Ramos (cell line): ENCODE data around the gene CCDC50.

Experiments
- in situ Hi-C: fragments of 300-500 bp; cut with MboI; formaldehyde crosslinking; loops from one replicate; pipeline ENCODE4 v1.14.3; 2022; ENCODE audit warnings: low sequenced_read_pairs; ENCODE audit not compliant: unreplicated experiment

CCDC50 gene

GRCh38 chr3:191414286-191414685 is 85.1 kb downstream of the CCDC50 start:
- in situ Hi-C loops: no loop called here

- in situ Hi-C loops: loop anchor here (5.0 kb wide), 1 partner anchor 1023 kb away; no protein-coding TSS in a partner anchor
These were observed 85.5 kb downstream of the CCDC50 start for GRCh38 chr3:191414732-191415131.

GRCh38 chr3:191415566-191415965 is 86.4 kb downstream of the CCDC50 start:
- in situ Hi-C loops: loop anchor here (5.0 kb wide), 1 partner anchor 1022 kb away; no protein-coding TSS in a partner anchor

- in situ Hi-C loops: loop anchor here (5.0 kb wide), 1 partner anchor 1020 kb away; no protein-coding TSS in a partner anchor
These were observed 88.2 kb downstream of the CCDC50 start for GRCh38 chr3:191417457-191417729.

- in situ Hi-C loops: no loop called here
These were observed 91.6 kb downstream of the CCDC50 start for GRCh38 chr3:191420771-191421170.

GRCh38 chr3:191424881-191425280 is 95.7 kb downstream of the CCDC50 start:
- in situ Hi-C loops: no loop called here

GRCh38 chr3:191425322-191425734 is 96.1 kb downstream of the CCDC50 start:
- in situ Hi-C loops: no loop called here

GRCh38 chr3:191426311-191426710 is 97.1 kb downstream of the CCDC50 start:
- in situ Hi-C loops: no loop called here

GRCh38 chr3:191428177-191428576 is 99.0 kb downstream of the CCDC50 start:
- in situ Hi-C loops: no loop called here

- in situ Hi-C loops: no loop called here
These were observed 100.9 kb downstream of the CCDC50 start for GRCh38 chr3:191430103-191430502.

- in situ Hi-C loops: no loop called here
These were observed 102.1 kb downstream of the CCDC50 start for GRCh38 chr3:191431160-191431822.

- in situ Hi-C loops: no loop called here
These were observed 103.0 kb downstream of the CCDC50 start for GRCh38 chr3:191432162-191432561.

- in situ Hi-C loops: no loop called here
These were observed 104.8 kb downstream of the CCDC50 start for GRCh38 chr3:191434024-191434423.

- in situ Hi-C loops: no loop called here
These were observed 106.8 kb downstream of the CCDC50 start for GRCh38 chr3:191435981-191436380.

- in situ Hi-C loops: no loop called here
These were observed 109.1 kb downstream of the CCDC50 start for GRCh38 chr3:191438150-191438814.

- in situ Hi-C loops: no loop called here
These were observed 111.3 kb downstream of the CCDC50 start for GRCh38 chr3:191440532-191440931.

- in situ Hi-C loops: no loop called here
These were observed 112.5 kb downstream of the CCDC50 start for GRCh38 chr3:191441687-191442086.

- in situ Hi-C loops: no loop called here
These were observed 115.4 kb downstream of the CCDC50 start for GRCh38 chr3:191444569-191444968.
